GM21360 (cell line): Measurements from ENCODE around the gene RNF183.

Source experiments
- ATAC-seq: cut with Tn5 transposase; IDR thresholded peaks from one replicate; pipeline ENCODE4 v1.9.1; 2021; ENCODE audit warnings: mild to moderate bottlenecking, moderate library complexity; ENCODE audit not compliant: unreplicated experiment

RNF183 gene

GRCh38 chr9:113302792-113303418 is at the start of gene RNF183:
Gene RNF183, minus strand, starts transcription at chr9:113303376. Its CDS starts 5,192 bp downstream, at chr9:113298184.
- ATAC-seq, result no peak

GRCh38 chr9:113352411-113352810 is 49.2 kb upstream of the RNF183 start:
- no peak for ATAC-seq

GRCh38 chr9:113352006-113352405 is 48.8 kb upstream of the RNF183 start:
- ATAC-seq, result no peak

GRCh38 chr9:113350937-113351336 is 47.8 kb upstream of the RNF183 start:
- ATAC-seq, result no peak

- ATAC-seq, result no peak
Observed at GRCh38 chr9:113350107-113350661, 47.0 kb upstream of the RNF183 start.

GRCh38 chr9:113349445-113350094 is 46.4 kb upstream of the RNF183 start, which contains the start of gene BSPRY:
Gene BSPRY, plus strand, starts transcription at chr9:113349541. Its CDS starts 39 bp downstream, at chr9:113349580.
- no peak for ATAC-seq

GRCh38 chr9:113349066-113349444 is 45.9 kb upstream of the RNF183 start:
- no peak for ATAC-seq

GRCh38 chr9:113348437-113348836 is 45.3 kb upstream of the RNF183 start:
- no peak for ATAC-seq

GRCh38 chr9:113345671-113346070 is 42.5 kb upstream of the RNF183 start:
- no peak for ATAC-seq

GRCh38 chr9:113345190-113345589 is 42.0 kb upstream of the RNF183 start:
- ATAC-seq, result no peak

- ATAC-seq, result no peak
Observed at GRCh38 chr9:113343732-113344231, 40.6 kb upstream of the RNF183 start.

GRCh38 chr9:113341712-113342410 is 38.7 kb upstream of the RNF183 start:
- ATAC-seq, result no peak

GRCh38 chr9:113340011-113340699 is 37.0 kb upstream of the RNF183 start, which contains the start of gene WDR31:
Gene WDR31, minus strand, starts transcription at chr9:113340275. Its CDS starts 8,253 bp downstream, at chr9:113332022.
- peak; percentile 95 for ATAC-seq

GRCh38 chr9:113337714-113338113 is 34.5 kb upstream of the RNF183 start:
- no peak for ATAC-seq

GRCh38 chr9:113331780-113332179 is 28.6 kb upstream of the RNF183 start:
- ATAC-seq, result no peak

GRCh38 chr9:113328045-113328782 is 25.0 kb upstream of the RNF183 start:
- ATAC-seq, result no peak

GRCh38 chr9:113326230-113326629 is 23.1 kb upstream of the RNF183 start:
- no peak for ATAC-seq

- ATAC-seq, result no peak
Observed at GRCh38 chr9:113322671-113323070, 19.5 kb upstream of the RNF183 start.

- no peak for ATAC-seq
Observed at GRCh38 chr9:113320051-113320450, 16.9 kb upstream of the RNF183 start.

GRCh38 chr9:113319054-113319453 is 15.9 kb upstream of the RNF183 start:
- ATAC-seq, result no peak
